AML-193 (cell line): Measurements from ENCODE around the gene OMP.
"Not testable (repeated sequence)": the region's sequence is repeated elsewhere in the genome, so short reads cannot be mapped to it uniquely, and the experiment has no call there.

ENCODE experiments used
- DNase-seq, 2 experiments: peaks; one replicate each; lab custom pipeline; 2025; lab: John Stamatoyannopoulos, UW

OMP gene

DNA sequence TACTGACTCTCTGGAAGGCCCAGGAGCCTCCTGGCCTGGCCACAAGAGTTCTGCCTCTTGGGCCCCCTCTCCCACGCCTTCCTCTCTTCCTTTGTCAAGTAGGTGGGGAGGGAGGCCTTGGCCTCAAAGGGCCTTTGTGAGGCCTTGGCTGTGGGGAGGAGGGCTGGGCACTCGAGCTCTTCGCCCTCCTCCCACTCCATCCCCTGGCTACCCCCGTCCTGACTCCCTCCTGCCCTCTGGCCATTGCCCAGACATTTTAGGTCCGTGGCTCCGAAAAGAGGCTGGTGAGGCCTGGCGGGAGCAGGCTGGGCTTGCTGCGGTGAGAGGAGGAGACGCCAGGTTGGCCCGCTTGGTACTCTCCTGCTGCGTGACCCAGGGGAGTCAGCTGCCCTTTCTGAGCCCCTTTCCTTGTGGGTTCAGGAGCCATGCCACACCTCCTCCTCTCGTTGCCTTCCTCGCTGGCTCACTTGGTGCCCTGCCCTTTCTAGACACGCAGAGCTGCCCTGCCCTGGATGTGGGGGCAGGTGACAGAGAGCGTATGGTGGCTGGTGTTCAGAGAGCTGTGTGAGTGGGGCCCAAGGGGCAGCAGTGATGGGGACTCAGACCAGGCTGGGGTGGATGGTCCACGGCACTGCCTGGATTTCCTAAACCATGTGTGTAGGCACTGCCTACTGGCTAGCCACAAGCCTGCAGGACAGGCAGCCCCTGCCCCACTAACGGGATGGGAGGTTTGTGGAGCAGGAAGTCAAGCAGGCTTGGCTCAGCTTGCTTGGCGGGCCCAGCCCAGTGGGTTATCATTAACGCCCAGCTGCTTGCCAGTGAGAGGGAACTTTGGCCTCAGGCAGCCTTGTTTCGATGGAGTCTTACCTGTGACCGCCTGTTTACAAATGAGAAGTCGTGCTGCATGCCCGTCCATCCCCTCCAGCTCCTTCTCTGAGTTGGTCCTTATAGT, 15.8 kb upstream of the OMP start:
- no peak for DNase-seq

DNA sequence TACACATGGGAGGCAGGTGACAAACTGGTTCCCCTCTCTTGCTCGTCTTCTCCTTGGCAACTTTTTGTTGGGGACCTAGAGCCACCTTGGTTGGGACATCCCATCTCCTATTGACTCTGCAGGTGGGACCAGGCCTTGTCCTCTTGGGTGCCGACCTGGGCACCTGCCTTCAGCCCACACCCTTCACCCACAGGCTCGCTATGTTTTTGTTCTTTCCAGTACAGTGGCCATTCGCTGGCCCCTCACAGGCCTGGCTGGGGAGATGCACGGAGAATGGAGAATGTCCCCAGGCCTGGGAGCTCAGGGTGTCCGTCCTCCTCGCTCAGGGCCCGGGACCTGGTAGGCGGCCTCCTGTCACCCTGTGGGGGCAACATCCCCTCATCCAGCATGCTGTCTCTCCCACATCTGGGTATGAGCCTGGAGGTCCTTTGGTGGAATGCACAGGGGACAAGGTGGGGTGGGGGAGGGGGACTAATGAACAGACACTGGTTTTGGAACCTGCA, 14.9 kb upstream of the OMP start:
- DNase-seq = no peak

DNA sequence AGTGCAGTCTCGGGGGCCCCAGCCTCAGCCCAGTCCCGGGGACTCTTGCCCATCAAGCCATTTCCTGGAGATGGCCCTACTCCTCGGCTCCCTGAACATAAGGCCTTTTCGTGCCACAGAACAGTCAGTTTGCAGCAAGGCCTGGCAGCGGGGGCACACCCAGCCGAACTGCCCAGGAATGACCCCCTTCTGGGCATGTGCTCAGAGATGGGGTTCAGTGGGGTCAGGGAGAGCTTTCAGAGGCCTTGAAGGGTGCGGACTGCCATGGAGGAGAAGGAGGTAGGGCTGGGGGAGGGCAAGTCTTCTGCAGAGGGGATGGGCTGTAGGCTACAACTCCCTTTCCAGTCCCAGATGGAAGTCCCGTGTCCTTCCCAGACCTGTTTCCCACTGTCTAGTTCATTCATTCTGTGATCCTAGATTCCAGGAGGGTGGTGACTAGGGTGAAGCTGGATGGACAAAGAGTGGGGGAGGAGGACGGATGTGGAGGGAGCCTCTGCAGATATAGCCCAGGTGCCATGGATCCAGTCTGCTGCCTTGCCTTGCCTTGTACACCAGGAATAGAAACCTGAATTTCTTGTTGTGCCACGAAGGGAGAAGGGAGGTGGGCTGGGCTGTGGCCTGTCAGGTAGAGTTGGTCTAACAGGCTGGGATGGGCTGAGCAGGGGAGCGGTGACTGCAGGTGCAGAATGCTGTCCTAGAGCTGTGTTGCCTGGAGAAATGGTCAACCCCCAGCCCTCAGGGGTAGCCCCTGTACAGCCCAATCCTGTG, 14.2 kb upstream of the OMP start:
- no peak for DNase-seq

DNA sequence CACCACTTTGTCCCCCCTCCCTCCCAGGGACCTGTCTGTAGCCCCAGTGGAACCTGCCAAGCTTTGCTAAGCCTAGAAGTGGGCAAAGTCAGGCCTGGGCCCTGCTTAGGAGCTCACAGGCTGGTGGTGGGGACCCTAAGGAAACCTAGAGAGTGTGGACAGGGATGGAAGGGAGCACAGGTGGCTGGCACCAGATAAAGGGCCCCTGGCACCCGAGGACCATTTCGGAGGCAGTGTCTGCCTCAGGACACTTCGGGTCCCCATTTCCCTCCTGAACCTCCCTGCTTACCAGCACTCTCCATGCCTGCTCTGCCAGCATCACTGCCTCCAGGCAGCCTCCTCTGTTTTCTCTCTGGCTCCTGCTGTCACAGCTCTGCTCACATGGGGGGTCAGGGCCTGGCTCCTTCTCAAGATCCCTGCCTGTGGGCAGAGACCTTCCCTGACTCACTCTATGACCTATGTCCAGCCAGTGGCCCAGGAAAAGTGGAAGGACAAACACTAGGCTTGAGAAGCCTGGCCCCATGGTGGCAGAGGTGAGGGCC, 13.6 kb upstream of the OMP start:
- no peak for DNase-seq

DNA sequence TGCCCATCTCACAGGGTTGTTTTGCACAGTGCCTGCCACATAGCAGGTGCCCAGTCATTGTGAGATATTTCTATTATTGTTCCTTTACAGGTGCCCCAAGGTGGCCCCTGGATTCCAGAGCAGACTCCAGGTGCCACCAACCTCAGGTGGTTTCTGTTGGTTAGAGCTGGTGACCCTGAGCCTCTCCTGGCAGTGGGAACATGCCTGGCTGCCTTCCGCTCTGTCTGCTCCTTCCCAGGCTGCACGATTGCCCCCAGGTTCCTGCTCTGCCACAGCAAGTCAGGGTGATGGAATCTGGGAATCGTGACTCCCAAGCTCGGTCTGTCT, 12.6 kb upstream of the OMP start:
- no peak for DNase-seq

DNA sequence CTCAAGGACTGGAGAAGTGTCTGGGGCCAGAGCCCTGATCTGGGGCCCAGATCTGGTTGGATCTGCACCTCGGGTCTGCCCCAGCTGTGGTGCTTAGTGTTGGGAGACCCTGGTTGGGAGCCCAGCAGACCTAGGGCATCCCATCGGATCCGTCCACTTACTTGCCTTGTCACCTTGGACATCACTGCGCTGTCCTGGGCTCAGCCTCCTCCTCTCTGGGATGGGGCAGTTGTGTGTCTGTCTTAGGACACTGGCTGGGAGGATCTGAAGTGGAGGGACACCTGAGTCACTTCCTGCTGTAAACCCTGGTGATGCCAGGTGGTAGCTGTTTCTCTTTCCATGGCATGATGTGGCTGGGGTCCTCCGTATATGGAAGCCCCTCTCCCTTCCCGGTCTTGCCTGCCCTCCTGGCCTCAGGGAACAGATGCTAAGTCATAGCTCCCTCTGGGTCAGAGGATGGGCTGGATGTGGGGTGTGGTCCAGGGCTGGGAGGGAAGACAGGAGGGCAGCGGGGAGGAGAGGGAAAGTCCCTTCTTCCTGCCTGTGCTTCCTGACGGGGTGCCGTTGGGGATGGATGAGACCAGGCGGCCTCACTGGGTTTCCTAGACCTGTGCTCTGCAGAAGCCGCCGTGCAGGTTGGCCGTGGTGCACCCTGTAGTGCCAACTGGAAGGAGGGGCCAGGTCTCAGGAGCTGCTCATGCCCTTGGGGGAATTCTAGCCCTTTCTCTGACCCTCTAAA, 12.1 kb upstream of the OMP start:
- no peak for DNase-seq

DNA sequence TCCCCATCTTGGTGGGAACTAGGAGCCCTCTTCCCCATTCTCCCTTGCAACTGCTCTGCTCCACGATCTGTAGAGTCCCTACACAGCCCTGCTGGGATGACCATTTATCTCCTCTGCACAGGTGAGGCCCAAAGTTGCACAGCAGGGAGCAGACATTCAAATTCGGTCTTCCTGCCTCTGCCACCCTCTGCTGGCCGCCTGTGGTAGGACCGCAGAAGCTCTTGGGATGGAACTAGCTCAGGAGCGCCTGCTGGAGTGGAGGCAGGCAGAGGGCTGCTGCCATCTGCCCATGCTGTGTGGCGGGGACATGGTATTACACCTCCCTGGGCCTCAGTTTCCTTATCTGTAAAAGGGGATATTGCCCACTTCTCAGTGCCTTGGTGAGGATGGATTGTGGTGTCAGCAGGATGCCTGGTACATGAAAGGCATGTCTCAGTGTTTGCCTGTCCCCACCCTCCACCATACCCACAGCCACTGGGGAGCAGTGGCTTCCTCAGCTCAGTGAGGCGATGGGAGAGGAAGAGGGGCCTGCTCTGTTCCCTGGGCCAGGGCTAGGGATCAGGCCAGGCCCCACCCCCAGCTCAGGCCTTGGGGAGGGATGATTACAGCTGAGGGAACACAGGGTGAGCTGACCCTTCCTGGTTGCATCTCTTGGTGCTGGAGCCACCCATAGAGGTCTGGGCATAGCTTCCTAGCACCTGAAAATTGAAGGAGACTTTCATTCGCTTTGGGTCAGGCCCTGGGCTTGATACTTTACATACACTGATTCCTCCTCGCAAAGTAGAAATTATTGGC, 11.3 kb upstream of the OMP start:
- DNase-seq = peak; percentile 52 to 62

DNA sequence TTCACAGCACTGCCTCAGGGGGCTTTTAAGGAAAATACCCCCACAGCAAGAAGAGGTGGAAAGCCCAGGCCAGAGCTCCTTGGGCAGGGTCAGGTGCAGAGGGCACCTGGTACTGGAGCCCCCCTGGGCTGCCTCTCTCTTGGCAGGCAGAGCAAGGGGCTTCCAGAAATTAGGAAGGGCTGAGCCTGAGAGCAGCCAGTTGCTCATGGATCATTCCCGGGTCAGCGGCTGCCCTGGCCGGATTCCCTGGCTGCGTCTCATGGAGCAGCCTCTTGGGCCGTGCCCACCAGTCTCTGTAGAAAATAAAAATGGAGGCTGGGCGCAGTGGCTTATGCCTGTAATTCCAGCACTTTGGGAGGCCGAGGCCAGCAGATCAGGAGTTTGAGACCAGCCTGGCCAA, 10.3 kb upstream of the OMP start:
- DNase-seq = no peak

DNA sequence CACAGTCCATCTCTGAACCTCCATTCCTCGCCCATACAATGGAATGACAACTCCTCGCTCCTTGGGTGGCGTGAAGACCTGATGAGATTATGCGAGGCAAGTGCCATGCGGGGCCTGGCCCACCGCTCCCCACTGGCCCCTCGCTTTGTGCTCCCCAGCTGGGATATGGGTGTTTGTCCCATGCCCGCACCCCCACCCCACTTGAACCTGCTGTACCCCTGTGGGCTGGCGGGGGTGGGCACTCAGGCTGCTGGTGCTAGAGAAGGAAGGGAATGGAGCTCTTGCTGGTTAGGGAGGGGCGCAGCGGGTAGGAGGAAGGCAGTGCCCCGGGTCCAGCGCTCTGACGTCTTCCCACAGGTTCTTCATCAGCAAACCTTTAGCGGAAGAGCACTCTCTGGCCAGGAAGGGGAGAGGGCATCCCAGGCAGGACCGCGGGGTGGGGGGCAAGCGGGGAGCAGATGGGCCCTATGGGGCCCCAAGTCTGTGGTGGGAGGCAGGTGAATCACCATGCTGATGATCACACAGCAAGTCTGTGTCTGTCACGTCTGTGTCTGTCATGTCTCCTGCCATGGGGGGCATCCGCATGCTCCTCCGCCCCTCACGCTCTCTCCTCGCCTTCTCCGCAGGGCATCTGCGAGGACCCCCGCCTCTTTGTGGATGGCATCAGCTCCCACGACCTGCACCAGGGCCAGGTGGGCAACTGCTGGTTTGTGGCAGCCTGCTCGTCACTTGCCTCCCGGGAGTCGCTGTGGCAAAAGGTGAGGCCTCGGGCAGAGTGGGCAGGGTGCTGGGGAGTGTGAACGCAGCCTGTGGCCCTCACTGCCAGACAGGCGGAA, 9.4 kb upstream of the OMP start:
- DNase-seq = no peak

DNA sequence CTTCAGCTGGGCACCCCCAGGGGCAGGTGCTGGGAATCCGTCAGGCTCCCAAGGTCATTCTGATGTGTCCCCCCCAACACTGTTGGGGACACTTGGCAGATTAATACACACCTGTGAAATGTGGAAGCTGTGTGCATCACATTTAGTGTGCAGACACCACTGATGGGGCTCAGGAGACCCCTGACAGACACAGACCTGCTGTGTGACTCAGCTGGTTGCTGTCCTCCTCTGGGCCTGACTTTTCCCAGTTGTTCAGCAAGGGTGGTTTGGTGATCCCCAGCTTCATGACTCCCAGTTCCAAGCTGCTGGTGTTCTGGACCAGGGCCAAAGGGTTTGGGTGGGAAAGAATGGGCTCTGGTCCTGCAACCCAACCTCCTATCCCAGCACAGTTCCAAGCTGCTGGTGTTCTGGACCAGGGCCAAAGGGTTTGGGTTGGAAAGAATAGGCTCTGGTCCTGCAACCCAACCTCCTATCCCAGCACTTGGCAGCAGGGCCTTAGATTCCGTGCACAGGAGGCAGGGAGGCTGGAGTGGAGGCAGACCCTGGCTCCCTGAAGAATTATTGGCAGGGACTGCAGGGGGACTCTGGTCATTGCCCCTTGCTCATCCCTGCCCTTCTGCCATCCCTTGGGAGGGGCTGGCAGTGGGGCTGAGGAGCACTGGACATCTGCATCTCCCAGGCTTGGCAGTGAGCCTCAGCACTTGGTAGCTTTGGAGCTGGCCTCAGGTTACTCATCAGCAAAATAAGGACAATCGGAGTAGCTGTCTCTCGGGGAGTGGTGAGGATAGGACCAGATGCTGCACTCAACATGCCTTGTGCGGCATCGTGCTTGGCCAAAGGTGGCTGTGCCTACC, 8.4 kb upstream of the OMP start:
- DNase-seq = no peak

DNA sequence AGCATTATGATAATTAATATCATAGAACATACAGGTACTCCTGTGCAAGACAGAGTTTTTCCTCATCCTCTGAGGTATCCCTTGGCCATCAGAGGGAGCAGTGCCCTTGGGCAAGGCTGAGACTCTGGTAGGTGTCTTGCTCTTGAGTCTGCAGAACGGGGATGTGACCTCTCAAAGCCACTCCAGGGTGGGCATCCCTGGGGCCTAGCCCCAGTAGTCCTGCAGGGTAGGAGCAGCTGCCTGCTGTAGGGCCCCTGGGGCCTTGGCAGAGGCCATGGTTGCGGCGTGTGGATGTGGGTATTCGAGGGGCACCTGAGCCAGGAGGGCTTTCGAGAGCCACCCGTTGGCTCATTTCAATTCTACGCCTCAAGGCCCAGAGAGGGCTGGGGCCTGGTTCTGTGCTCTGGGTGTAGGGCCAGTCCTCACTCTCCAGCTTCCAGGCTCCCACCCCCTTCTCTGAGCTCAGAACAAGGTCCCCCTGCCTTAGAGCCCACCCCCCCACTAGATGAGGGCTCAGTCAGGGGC, 7.7 kb upstream of the OMP start:
- DNase-seq = no peak

DNA sequence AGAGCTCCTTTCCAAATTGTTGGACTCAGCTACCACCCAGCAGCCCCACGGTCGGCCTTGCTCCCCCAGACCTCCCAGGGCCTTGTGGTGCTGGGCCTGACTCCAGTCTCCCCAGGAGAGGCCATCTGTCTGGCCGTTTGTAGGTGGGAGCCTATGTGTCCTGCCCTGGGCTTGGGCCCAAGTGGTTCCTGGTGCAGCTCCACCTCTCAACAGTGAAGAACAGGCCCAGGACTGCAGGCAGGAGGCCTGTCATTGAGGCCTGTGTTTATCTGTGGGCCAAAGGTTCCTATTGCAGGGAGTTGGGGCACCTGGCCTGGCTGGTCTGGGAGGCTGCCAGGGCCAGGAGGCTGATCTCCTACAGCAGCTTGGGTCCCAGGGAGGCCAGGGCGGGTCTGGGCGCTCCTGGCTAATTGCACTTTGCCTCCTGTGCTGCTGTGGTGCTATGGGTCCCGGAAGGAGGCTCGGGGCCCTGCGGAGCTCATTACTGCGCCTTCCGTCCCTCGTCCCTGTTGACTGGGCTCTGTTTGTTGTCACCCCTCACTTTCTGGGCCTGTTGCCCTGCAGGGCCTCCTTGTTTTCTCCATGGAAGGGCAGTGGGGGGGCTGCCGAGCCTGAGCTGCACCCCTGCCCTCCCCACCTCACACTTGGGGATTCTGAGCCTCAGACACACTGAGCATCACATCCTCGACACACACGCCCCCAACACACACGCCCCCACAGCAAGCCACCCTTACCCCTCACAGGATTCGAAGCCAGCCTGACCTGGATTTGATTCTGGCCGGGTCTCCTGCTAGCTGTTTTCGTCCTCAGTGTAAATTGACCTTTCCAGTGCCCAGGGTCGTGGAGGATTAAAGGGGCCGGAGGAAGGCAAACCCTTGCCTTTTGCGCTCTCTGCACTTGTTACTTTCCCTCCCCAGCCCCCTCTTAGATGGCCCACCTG, 6.8 kb upstream of the OMP start:
- DNase-seq = no peak

DNA sequence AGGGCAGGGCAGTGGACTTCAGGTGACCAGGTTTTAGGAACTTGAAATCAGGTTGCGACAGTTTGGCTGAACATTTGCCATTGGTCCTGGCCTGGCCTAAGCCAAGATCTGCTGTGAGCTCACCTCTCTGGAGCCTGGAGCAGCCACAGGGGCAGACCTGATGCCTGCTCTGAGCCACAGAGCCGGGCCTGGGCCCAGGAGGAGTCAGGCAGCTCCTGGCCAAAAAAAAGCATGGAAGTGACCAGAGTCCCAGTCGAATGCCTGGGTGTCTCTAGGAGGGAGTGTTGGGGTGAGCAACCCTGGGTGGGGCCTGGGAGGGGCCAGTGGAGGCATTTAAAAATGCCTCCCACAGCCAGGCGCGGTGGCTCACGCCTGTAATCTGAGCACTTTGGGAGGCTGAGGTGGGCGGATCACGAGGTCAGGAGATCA, 6.0 kb upstream of the OMP start:
- no peak for DNase-seq

DNA sequence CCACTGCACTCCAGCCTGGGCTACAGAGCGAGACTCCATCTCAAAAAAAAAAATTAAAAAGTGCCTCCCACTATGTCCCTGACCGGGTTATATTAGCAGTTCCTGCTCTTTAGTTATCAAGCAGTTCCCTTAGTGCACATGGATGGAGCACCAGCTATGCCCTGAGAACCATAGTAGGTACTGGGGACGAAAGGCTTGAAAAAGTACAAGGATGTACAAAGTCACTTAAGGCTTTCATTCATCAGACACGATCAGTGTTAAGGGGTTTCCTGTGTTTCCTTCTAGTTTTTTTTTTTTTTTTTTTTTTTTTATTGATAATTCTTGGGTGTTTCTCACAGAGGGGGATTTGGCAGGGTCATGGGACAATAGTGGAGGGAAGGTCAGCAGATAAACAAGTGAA, 5.5 kb upstream of the OMP start:
- DNase-seq = not testable (repeated sequence)

DNA sequence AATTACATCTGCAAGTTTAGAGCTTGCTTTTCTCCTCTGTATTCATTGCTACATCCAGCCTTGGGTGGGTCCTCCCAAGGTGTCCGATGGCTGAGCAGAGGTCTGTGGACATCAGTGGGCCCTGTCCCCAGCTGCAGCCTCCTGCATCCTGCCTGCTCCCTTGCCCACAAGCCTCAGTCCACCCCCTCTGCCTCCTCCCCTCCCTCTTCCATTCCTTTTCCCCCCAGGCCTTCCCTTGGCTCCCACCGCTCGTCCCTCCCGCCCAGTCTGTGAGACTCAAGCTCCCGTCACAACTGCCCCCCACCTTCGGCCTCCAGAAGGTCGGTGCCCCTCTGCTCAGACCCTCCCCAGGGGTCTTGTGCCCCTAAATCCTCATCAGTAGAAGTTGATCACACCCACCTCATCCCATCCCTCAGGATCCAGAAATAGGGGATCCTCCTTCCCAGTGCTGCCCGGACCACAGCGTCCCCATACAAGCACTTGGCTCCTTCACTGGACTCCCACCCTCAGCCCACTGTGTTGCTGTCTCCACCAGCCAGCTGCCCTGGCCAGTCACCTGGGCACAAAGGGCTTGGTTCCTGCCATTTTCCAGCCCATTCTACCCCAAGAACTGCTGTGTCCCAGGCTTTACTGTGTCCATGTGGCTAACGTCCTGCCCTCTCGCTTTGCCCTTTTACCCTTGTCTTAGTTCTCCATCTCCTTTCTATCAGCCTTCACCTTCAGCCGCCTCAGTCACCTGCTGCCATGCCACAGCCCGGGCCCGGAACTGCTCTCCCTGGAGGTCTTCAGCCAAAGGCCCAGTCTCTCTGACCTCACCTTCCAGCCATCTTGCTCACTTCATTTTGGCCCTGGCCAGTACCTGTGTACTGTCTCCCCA, 2.2 kb upstream of the OMP start:
- DNase-seq = no peak

DNA sequence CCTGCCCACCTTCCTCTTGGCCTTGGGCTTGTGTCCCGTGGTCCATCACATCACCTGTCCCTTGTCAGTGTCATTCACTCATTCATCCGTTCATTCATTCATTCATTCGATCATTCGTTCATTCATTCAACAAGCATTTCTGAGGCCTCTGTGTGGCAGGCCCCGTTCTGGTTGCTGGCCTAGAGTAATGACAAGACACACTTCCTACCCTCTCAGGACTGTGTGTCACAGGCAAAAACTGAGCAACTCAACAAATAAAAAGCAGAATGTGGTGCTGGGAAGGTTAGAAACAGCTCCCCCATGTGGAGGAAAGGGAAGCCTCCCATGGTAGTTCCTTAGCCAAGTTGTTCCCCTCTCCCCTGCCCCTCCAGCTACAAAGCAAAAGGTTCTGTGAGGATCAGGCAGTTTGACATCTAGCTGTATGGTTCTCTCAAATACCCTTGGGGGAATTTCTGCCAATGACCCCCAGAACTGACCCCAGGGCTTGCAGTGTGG, 1.6 kb upstream of the OMP start:
- peak; percentile 44 to 52 for DNase-seq

DNA sequence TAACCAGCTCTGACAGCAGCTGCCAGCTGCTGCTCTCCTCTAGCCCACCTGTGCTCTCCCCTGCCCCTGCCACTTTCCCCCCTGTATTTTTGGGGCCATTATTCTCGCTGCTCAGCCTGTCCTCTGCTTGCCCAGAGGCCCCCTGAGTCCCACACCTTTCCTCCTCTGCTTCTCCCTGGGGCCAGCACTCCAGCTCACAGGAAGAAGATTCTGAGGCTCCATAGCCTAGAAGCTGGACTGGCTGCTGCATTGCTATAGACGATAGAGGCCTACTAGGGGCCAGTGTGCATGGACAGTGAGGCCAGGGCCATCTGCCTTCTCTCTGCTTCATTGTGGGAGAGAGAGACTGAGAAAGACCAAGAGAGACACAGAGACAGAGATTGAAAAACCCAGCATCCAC, 679 bp downstream of the OMP start:
- no peak for DNase-seq
